Measurements from ENCODE around the gene TRIM63.
A peak's percentile ranks its signal among the peaks of the same experiment; 100 is the strongest.

TRIM63 gene

DNA sequence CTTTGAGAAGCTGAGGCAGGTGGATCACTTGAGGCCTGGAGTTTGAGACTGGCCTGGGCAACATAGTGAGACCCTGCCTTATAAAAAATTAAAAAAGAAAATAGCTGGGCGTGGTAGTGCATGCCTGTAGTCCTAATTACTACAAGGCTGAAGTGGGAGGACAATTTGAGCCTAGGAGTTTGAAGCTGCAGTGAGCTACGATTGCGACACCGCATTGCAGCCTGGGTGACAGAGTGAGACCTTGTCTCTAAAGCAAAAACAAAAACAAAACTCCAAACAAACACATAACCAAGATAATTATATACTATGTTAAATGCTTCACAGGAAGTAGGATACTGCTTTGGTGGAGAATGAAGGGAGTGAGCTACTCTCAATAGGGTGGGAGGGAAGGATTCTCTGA is 64.2 kb downstream of the TRIM63 start:
- no peaks in the 10 kb centered on the region for H3K36me3 ChIP-seq (ENCODE audit: control insufficient read depth in 2 of 2, insufficient read depth in 1 of 2, low read length in 2 of 2)
- POLR2A ChIA-PET: no interaction called here
- TF ChIP-seq SP7 (tag by site-specific recombination; IDR thresholded peaks at IDR 0.05): peak; percentile 46; the same call in 1 of the 2 replicates
- TF ChIP-seq, protein P1, sequence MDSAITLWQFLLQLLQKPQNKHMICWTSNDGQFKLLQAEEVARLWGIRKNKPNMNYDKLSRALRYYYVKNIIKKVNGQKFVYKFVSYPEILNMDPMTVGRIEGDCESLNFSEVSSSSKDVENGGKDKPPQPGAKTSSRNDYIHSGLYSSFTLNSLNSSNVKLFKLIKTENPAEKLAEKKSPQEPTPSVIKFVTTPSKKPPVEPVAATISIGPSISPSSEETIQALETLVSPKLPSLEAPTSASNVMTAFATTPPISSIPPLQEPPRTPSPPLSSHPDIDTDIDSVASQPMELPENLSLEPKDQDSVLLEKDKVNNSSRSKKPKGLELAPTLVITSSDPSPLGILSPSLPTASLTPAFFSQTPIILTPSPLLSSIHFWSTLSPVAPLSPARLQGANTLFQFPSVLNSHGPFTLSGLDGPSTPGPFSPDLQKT (IDR thresholded peaks at IDR 0.05; ENCODE audit: borderline replicate concordance, low read depth, low read length): no peak
- no peak overlapping the region for H3K4me3 ChIP-seq (ENCODE audit: low read depth, low read length)
- no peaks in the 10 kb centered on the region for H3K9me3 ChIP-seq (ENCODE audit: control insufficient read depth, insufficient read depth, low read depth, low read length)
- no peaks in the 10 kb centered on the region for H3K4me1 ChIP-seq (ENCODE audit: control insufficient read depth, insufficient read depth, low read length)
- CTCF ChIA-PET: interaction anchor here (0.6 to 2.9 kb wide), 5 partner anchors 10 to 149 kb away, joined by 4 to 16 read pairs (median 5); no protein-coding TSS in a partner anchor
- H3K27ac ChIP-seq (ENCODE audit: extremely low read depth, low read depth, low read length): no peak overlapping the region
